RCC 7860 (cell line): Measurements from ENCODE around the gene SSR2.
"Not testable (repeated sequence)": the region's sequence is repeated elsewhere in the genome, so short reads cannot be mapped to it uniquely, and the experiment has no call there.

Experiments used
- DNase-seq: peaks from one replicate; pipeline ENCODE4 v3.0.0-alpha.2; 2015; ENCODE audit warnings: low spot score
- FAIRE-seq: peaks from 2 replicates; lab custom pipeline; 2012; peaks lifted over from hg19 to GRCh38; lab: Jason Lieb, UNC

SSR2 gene

GRCh38 chr1:156048663-156049258 is 28.0 kb upstream of the SSR2 start:
- FAIRE-seq (no peak), DNase-seq (no peak)

GRCh38 chr1:156045076-156045475 is 24.3 kb upstream of the SSR2 start:
- FAIRE-seq (no peak), DNase-seq (no peak)

- no peak for DNase-seq
- no peak for FAIRE-seq
Observed at GRCh38 chr1:156042828-156043227, 22.1 kb upstream of the SSR2 start.

GRCh38 chr1:156034991-156035390 is 14.2 kb upstream of the SSR2 start:
- FAIRE-seq, DNase-seq: not testable (repeated sequence)

GRCh38 chr1:156033011-156033410 is 12.3 kb upstream of the SSR2 start:
- no peak for FAIRE-seq
- DNase-seq, result no peak

- DNase-seq (no peak), FAIRE-seq (no peak)
Observed at GRCh38 chr1:156026588-156026987, 5.8 kb upstream of the SSR2 start.

GRCh38 chr1:156025876-156026275 is 5.1 kb upstream of the SSR2 start:
- FAIRE-seq (no peak), DNase-seq (no peak)

- DNase-seq (no peak), FAIRE-seq (no peak)
Observed at GRCh38 chr1:156024801-156025200, 4.0 kb upstream of the SSR2 start.

GRCh38 chr1:156021954-156022353 is 1.2 kb upstream of the SSR2 start:
- DNase-seq, result no peak

GRCh38 chr1:156021093-156021428 is 310 bp upstream of the SSR2 start:
- FAIRE-seq (no peak), DNase-seq (no peak)

More at GRCh38 chr1:156021954-156022353, 1.2 kb upstream of the SSR2 start:
- FAIRE-seq, result no peak

GRCh38 chr1:156019946-156020292 is 832 bp downstream of the SSR2 start:
- no peak for FAIRE-seq

GRCh38 chr1:156014829-156015228 is 5.9 kb downstream of the SSR2 start:
- no peak for DNase-seq
- no peak for FAIRE-seq

More at GRCh38 chr1:156019946-156020292, 832 bp downstream of the SSR2 start:
- no peak for DNase-seq

- DNase-seq, result no peak
- FAIRE-seq, result no peak
Observed at GRCh38 chr1:156012051-156012817, 8.5 kb downstream of the SSR2 start.

GRCh38 chr1:156009404-156009803 is 11.3 kb downstream of the SSR2 start:
- no peak for FAIRE-seq
- DNase-seq, result no peak

- FAIRE-seq (no peak), DNase-seq (no peak)
Observed at GRCh38 chr1:156006666-156007376, 13.9 kb downstream of the SSR2 start.

- DNase-seq (no peak), FAIRE-seq (no peak)
Observed at GRCh38 chr1:156004843-156005584, 15.7 kb downstream of the SSR2 start.

- DNase-seq (no peak), FAIRE-seq (no peak)
Observed at GRCh38 chr1:156003923-156004188, 16.9 kb downstream of the SSR2 start.

- no peak for DNase-seq
- no peak for FAIRE-seq
Observed at GRCh38 chr1:156002188-156002911, 18.4 kb downstream of the SSR2 start.

- no peak for DNase-seq
- FAIRE-seq, result no peak
Observed at GRCh38 chr1:156001662-156002171, 19.0 kb downstream of the SSR2 start.

- FAIRE-seq (no peak), DNase-seq (no peak)
Observed at GRCh38 chr1:156001021-156001661, 19.6 kb downstream of the SSR2 start.
